Heart right ventricle (tissue), 16 donors: ENCODE data around the gene RBM33. TPM values are rescaled to one million over a fixed set of nuclear protein-coding genes. Genes with fewer than 3 reads are reported as not detected.

Experiments
- ATAC-seq, 8 donors: fragments of 200-7000 bp; cut with Tn5 transposase; one replicate each; pipeline ENCODE4 v1.9.1; 2020; ENCODE audit warnings: mild to moderate bottlenecking in 8 of 8, moderate library complexity in 8 of 8, moderate number of reproducible peaks in 1 of 8
- DNase-seq, 2 donors: peaks; one replicate each; pipeline ENCODE4 v3.0.0-alpha.2; 2020
- H3K27ac ChIP-seq, 10 donors: fragments of 200-600 bp; sonication (generic) in 2 of 10; one replicate each; pipeline versions ENCODE4 v1.5.0 to v1.8.0; 2020 to 2022; ENCODE audit warnings: mild to moderate bottlenecking in 3 of 10
- H3K27me3 ChIP-seq, 7 donors: fragments of 200-600 bp; one replicate each; pipeline ENCODE4 v1.8.0; 2021 to 2022; ENCODE audit warnings: mild to moderate bottlenecking in 2 of 7
- H3K36me3 ChIP-seq, 9 donors: fragments of 200-600 bp; sonication (generic) in 1 of 9; one replicate each; pipeline versions ENCODE4 v1.5.0 to v1.8.0; 2020 to 2022; ENCODE audit warnings: mild to moderate bottlenecking in 2 of 9
- H3K4me1 ChIP-seq, 9 donors: fragments of 200-600 bp; sonication (generic) in 1 of 9; one replicate each; pipeline versions ENCODE4 v1.5.0 to v1.8.0; 2020 to 2022; ENCODE audit warnings: mild to moderate bottlenecking in 4 of 9
- H3K4me3 ChIP-seq, 10 donors: fragments of 200-600 bp; sonication (generic) in 2 of 10; one replicate each; pipeline versions ENCODE4 v1.5.0 to v1.8.0; 2020 to 2022; ENCODE audit warnings: mild to moderate bottlenecking in 7 of 10, moderate library complexity in 2 of 10
- H3K9me3 ChIP-seq, 11 donors: fragments of 200-600 bp in 10 of 11; sonication (generic) in 2 of 11; one replicate each; pipeline versions ENCODE4 v1.5.0 to v1.8.0; 2013 to 2022; ENCODE audit warnings: mild to moderate bottlenecking in 2 of 11, control low read depth in 1 of 11, moderate library complexity in 1 of 11
- WGBS, 2 donors: extraction: QIAGEN DNeasy Blood & Tissue Kit; methylation state at CpG; one replicate each; pipeline ENCODE4 v1.1.7; 2013; ENCODE audit warnings: inconsistent platforms in 1 of 2; 5-methylcytosine and 5-hydroxymethylcytosine counted together
- intact Hi-C, 10 donors: fragments of 100-400 bp; cut with DNase I; formaldehyde crosslinking; loops; one replicate each; pipeline versions ENCODE4 v1.11.1 to v1.14.2; 2022
- polyA plus RNA-seq, 2 donors: library from polyadenylated mRNA; stranded (reverse); fragments of 200-250 nt; gene quantifications; one replicate each; pipeline ENCODE4 v1.2.3, GENCODE V29; 2013
- total RNA-seq, 10 donors: library from RNA; stranded (reverse); fragmentation: NEBNext Ultra II Directional in 3 of 10; extraction: Animal tissue kit (Norgen Biotek cat#: 25700) in 3 of 10; gene quantifications; one replicate each; pipeline versions ENCODE4 v1.2.1 to v1.2.4, GENCODE V29; 2021 to 2023
- TF ChIP-seq, protein P1 (sequence below), 9 donors: fragments of 200-600 bp; sonication (generic) in 2 of 9; IDR thresholded peaks; one replicate each; pipeline versions ENCODE4 v1.5.0 to v1.8.0; 2021 to 2022; ENCODE audit warnings: antibody characterized with exemption in 9 of 9, mild to moderate bottlenecking in 5 of 9, moderate library complexity in 1 of 9
- donor health status: Arrhythmogenic right ventricular cardiomyopathy.
- donor health status: ischemic (EF 13 %, LVEDD 7.1; RV severe dilation, severe dysfunction).
- donor health status: healthy with polysubstance abuse.
- donor health status: DM: no; HTN: yes; CAD: no.
- donor health status: DM: no; HTN: no; CAD: no.
- donor health status: ischemic (EF 25% LVEDD 6.9; RV normal size, moderate dysfunction).
- donor health status: ischemic (EF 25% LVEDD 5.7; RV mildly dilated, moderate dysfunction).
- donor health status: healthy.
- donor health status: DM: yes; HTN: yes; CAD: no.
- donor health status: Ischemic cardiomyopathy.
- donor health status: ischemic (EF 35%, LVEDD 5.7; RV mildly dilated, moderate dysfunction).
- donor health status: nonischemic (EF 11% LVEDD 7.7; RV severe dilation, severe dysfunction).
- donor health status: DM: yes; HTN: yes; CAD: no.
- donor health status: PGD.
- donor health status: ischemic (EF 29% LVEDD 5.4; RV normal size, mild dysfunction).
- donor health status: nonischemic (EF 23%, LVEDD 6.1; RV moderate dilation, normal function).

The RBM33 gene
- total and polyA plus RNA-seq, 12 donors, result 9.5 to 44.6 (median 35.7) TPM

DNA sequence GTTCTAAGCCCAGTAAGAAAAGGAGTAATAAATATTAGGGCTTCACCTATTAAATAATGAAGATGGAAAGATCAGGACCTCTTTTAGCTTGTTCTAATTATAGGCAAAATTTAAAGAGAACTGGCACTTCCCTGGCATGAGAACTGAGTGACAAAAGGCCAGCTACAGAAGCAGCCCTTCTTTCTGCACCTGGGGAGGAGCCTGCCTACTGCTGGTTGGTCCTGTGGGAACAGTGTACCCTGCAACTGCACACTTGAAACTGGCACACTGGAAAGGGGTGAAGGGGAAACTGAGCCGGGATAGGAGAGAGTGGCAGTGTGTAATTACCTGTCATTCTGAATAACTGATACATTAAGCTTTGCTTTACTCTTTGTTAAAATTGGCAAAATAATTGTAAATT is 87.4 kb downstream of the RBM33 start:
- Histone ChIP-seq H3K4me1 (peaks cover 5 to 61% (median 21%) of the 10 kb centered on the region in 9 donors), H3K27ac (no peak overlapping the region), H3K36me3 (peaks cover 0 to 72% (median 0%) of the 10 kb centered on the region in 9 donors), H3K27me3 (no peaks in the 10 kb centered on the region), H3K4me3 (no peak overlapping the region), H3K9me3 (no peaks in the 10 kb centered on the region)
- WGBS, 2 donors, result 70 to 94% methylated on average over 1 of the region's 1 CpG
- ATAC-seq, result peak in 2 of 8 donors; percentile 45 to 51
- TF ChIP-seq, protein P1, sequence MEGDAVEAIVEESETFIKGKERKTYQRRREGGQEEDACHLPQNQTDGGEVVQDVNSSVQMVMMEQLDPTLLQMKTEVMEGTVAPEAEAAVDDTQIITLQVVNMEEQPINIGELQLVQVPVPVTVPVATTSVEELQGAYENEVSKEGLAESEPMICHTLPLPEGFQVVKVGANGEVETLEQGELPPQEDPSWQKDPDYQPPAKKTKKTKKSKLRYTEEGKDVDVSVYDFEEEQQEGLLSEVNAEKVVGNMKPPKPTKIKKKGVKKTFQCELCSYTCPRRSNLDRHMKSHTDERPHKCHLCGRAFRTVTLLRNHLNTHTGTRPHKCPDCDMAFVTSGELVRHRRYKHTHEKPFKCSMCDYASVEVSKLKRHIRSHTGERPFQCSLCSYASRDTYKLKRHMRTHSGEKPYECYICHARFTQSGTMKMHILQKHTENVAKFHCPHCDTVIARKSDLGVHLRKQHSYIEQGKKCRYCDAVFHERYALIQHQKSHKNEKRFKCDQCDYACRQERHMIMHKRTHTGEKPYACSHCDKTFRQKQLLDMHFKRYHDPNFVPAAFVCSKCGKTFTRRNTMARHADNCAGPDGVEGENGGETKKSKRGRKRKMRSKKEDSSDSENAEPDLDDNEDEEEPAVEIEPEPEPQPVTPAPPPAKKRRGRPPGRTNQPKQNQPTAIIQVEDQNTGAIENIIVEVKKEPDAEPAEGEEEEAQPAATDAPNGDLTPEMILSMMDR (IDR thresholded peaks at IDR 0.05), result no peak
- intact Hi-C loops, result loop anchor here in 3 of 10 donors (10.0 kb wide), 2 partner anchors 87 to 347 kb away; partner anchors contain the start of gene RBM33 (in 3 of the 3)
- no peak for DNase-seq

GRCh38 chr7:155732286-155732685 is 87.8 kb downstream of the RBM33 start:
- H3K4me1 ChIP-seq, result peaks cover 5 to 57% (median 21%) of the 10 kb centered on the region in 9 donors

GRCh38 chr7:155733582-155734444 is 89.4 kb downstream of the RBM33 start:
- peaks cover 5 to 45% (median 17%) of the 10 kb centered on the region in 9 donors for H3K4me1 ChIP-seq
- no peaks in the 10 kb centered on the region for H3K27me3 ChIP-seq
- H3K36me3 ChIP-seq, result peaks cover 0 to 72% (median 14%) of the 10 kb centered on the region in 9 donors
- WGBS, 2 donors, result 66 to 76% methylated on average over 14 of the region's 14 CpGs
- no peaks in the 10 kb centered on the region for H3K9me3 ChIP-seq
- H3K27ac ChIP-seq, result no peak overlapping the region
- DNase-seq, result peak in 1 of 2 donors; percentile 39
- intact Hi-C loops, result loop anchor here in 3 of 10 donors (10.0 kb wide), 2 partner anchors 89 to 349 kb away; partner anchors contain the start of gene RBM33 (in 3 of the 3)
- H3K4me3 ChIP-seq, result no peak overlapping the region
- TF ChIP-seq, protein P1 (IDR thresholded peaks at IDR 0.05), result no peak
- ATAC-seq, result peak in 6 of 8 donors; percentile 29 to 80 (median 61)

More at GRCh38 chr7:155732286-155732685, 87.8 kb downstream of the RBM33 start:
- WGBS, 2 donors, result 70 to 76% methylated on average over 6 of the region's 6 CpGs
- no peak overlapping the region for H3K27ac ChIP-seq
- H3K36me3 ChIP-seq, result peaks cover 0 to 71% (median 0%) of the 10 kb centered on the region in 9 donors
- ATAC-seq, result no peak
- TF ChIP-seq, protein P1 (IDR thresholded peaks at IDR 0.05), result no peak
- DNase-seq, result no peak
- H3K9me3 ChIP-seq, result no peaks in the 10 kb centered on the region
- no peaks in the 10 kb centered on the region for H3K27me3 ChIP-seq
- intact Hi-C loops, result loop anchor here in 3 of 10 donors (10.0 kb wide), 2 partner anchors 87 to 347 kb away; partner anchors contain the start of gene RBM33 (in 3 of the 3)
- no peak overlapping the region for H3K4me3 ChIP-seq

- intact Hi-C loops, result loop anchor here in 3 of 10 donors (10.0 kb wide), 2 partner anchors 90 to 350 kb away; partner anchors contain the start of gene RBM33 (in 3 of the 3)
- H3K36me3 ChIP-seq, result peaks cover 0 to 72% (median 15%) of the 10 kb centered on the region in 9 donors
These were observed 90.0 kb downstream of the RBM33 start for GRCh38 chr7:155734445-155734809.

More at GRCh38 chr7:155734445-155734809, 90.0 kb downstream of the RBM33 start:
- H3K4me3 ChIP-seq, result no peak overlapping the region
- H3K9me3 ChIP-seq, result no peaks in the 10 kb centered on the region
- ATAC-seq, result no peak
- 86 to 89% methylated on average over 3 of the region's 3 CpGs for WGBS, 2 donors
- no peak overlapping the region for H3K27ac ChIP-seq
- DNase-seq, result no peak
- H3K27me3 ChIP-seq, result no peaks in the 10 kb centered on the region
- TF ChIP-seq, protein P1 (IDR thresholded peaks at IDR 0.05), result no peak
- peaks cover 5 to 44% (median 17%) of the 10 kb centered on the region in 9 donors for H3K4me1 ChIP-seq
